Omental fat pad (tissue), 4 donors: ENCODE results near the gene SCMH1. TPM values are rescaled to one million over a fixed set of nuclear protein-coding genes. Genes with fewer than 3 reads are reported as not detected.

ENCODE experiments used
- ATAC-seq: fragments of 150-250 bp; one replicate; pipeline ENCODE4 v1.9.1; 2016; ENCODE audit warnings: mild to moderate bottlenecking, moderate library complexity; ENCODE audit not compliant: low FRiP score
- DNase-seq: peaks from one replicate; pipeline ENCODE4 v3.0.0-alpha.2; 2019; ENCODE audit warnings: low spot score
- total RNA-seq, 4 donors: library from RNA; depleted of rRNA; stranded (reverse); fragments of >200 nt; gene quantifications; one replicate each; pipeline ENCODE4 v1.1.0, GENCODE V29; 2016
- TF ChIP-seq, protein P1 (sequence below), 3 donors: fragments of 450-650 bp; IDR thresholded peaks; one replicate each; pipeline ENCODE4 v1.5.1; 2016 to 2017; ENCODE audit warnings: antibody characterized with exemption in 3 of 3, mild to moderate bottlenecking in 3 of 3, moderate library complexity in 2 of 3

Gene SCMH1
- total RNA-seq, 4 donors from 2014 or later, result 19.9 to 42.8 (median 31.3) TPM

DNA sequence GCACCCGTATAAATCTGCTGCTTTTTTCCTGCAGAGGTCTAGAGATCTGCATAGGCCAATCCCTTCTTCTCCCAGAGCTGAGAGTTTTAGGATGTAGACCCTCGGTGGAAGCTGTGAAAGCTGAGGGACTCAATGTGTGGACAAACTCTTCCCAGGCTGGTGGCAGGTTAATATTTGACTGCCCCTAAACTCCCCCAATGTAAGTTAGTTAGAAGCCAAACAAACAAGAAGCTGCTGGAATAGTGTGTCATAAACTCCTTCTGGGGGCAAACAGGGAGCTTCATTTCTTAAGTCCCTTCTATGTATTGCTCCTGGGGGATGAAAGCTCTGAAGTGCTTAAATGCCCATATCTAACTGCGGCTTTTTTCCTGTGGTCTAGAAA lies 72.3 kb downstream of the SCMH1 start:
- DNase-seq, result no peak
- TF ChIP-seq, protein P1, sequence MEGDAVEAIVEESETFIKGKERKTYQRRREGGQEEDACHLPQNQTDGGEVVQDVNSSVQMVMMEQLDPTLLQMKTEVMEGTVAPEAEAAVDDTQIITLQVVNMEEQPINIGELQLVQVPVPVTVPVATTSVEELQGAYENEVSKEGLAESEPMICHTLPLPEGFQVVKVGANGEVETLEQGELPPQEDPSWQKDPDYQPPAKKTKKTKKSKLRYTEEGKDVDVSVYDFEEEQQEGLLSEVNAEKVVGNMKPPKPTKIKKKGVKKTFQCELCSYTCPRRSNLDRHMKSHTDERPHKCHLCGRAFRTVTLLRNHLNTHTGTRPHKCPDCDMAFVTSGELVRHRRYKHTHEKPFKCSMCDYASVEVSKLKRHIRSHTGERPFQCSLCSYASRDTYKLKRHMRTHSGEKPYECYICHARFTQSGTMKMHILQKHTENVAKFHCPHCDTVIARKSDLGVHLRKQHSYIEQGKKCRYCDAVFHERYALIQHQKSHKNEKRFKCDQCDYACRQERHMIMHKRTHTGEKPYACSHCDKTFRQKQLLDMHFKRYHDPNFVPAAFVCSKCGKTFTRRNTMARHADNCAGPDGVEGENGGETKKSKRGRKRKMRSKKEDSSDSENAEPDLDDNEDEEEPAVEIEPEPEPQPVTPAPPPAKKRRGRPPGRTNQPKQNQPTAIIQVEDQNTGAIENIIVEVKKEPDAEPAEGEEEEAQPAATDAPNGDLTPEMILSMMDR (IDR thresholded peaks at IDR 0.05), result no peak
- no peak for ATAC-seq

DNA sequence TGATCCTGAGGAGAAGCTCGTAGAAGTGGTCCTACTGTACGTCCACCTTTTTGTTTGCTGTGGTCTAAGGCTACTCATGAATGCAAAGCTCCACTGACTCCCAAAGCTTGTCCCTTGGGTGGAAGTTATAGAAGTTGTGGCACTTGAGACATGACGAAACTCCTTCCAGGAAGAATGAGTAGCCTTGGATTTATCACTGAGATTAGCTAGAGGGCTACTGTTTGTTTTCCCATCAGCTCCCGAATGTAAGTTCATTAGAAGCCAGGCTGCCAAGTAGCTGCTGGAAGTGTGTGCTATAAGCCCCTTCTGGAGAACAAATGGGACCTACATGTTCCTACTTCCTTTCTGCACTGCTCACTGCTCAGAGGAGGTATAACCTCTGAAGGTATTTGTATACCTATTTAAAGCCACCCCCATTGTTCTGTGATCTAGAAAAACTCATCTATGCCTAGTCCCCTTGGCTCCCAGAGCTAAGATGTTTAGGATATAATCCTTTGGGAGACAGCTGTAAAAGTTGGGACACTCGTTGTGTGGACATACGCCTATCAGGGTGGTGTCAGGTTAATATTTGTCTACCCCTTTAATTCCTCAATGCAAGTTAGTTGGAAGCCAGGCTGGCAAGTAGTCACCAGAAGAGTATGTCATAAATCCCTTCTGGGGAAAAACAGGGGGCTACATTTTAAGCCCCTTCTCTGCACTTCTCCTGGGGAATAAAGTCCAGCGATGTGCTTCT lies 72.9 kb downstream of the SCMH1 start:
- DNase-seq, result no peak
- TF ChIP-seq, protein P1 (IDR thresholded peaks at IDR 0.05), result no peak
- ATAC-seq, result no peak

DNA sequence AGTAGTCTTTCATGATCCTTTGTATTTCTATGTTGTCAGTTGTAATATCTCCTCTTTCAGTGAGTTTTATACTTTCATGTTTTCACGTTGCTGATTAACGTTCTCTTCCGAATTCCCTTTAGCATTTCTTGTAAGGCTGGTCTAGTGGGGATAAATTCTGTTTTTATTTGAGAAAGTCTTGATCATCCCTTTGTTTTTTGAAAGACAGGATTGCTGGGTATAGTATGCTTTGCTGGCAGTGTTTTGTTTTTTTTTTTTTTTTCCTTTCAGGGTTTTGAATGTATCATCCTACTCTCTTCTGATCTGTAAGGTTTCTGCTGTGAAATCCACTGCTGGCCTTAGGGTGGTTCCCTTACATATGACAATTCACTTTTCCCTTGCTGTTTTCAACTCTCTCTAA lies 74.4 kb downstream of the SCMH1 start:
- TF ChIP-seq, protein P1 (IDR thresholded peaks at IDR 0.05), result no peak
- DNase-seq (no peak), ATAC-seq (no peak)

DNA sequence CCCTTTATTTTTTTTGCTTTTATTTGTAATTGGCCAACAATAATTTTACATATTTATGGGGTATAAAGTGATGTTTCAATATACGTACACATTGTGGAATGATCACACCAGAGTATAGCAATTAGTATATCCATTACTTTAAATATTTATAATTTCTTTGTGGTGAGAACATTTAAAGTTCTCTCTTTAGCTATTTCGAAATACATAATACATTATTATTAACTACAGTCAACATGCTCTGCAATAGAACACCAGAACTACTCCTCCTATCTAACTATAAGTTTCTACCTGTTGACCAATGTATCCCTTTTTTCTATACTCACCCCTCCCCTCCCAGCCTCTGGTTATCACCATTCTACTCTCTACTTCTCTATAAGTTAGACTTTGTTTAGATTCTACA lies 77.4 kb downstream of the SCMH1 start:
- ATAC-seq, result no peak

DNA sequence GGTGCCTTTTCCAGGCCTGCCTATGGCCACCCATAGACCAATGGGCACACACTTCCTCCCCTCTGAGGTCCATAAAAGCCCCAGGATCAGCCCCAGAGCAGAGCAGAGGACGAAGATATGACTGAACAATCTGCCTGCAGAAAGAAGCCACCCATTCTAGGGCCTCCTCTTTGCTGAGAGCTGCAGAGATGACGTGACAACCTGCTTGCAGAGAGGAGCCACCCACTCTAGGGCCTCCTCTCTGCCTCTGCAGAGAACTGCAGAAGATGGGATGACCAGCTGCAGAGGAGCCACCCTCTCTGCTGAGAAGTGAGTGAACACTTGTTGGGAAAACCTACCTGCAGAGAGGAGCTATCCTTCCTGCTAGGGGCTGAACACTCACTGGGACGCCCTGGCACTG lies 79.7 kb downstream of the SCMH1 start:
- no peak for DNase-seq
- no peak for ATAC-seq
- TF ChIP-seq, protein P1 (IDR thresholded peaks at IDR 0.05), result no peak

More for the DNA sequence above, 77.4 kb downstream of the SCMH1 start:
- TF ChIP-seq, protein P1 (IDR thresholded peaks at IDR 0.05), result no peak
- no peak for DNase-seq

DNA sequence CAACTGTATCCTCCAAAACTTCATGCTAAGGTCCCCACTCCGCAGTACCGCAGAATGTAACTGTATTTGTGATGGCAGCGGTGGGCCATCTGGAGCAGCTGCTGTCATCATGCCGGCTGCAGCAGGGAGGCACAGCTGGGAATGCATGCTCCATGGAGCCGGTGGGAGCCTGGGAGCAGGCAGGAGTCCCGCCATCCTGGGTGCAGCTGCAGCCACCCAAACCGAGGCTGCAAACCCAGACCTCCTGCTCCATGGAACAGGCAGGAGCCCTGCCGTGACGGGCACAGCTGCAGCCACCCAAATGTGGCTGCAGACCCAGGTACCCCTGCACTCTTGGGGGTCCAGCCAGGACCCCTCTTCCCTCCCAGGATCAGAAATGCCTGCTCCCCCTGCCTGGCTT lies 80.3 kb downstream of the SCMH1 start:
- DNase-seq (no peak), ATAC-seq (no peak)
- TF ChIP-seq, protein P1 (IDR thresholded peaks at IDR 0.05), result no peak

DNA sequence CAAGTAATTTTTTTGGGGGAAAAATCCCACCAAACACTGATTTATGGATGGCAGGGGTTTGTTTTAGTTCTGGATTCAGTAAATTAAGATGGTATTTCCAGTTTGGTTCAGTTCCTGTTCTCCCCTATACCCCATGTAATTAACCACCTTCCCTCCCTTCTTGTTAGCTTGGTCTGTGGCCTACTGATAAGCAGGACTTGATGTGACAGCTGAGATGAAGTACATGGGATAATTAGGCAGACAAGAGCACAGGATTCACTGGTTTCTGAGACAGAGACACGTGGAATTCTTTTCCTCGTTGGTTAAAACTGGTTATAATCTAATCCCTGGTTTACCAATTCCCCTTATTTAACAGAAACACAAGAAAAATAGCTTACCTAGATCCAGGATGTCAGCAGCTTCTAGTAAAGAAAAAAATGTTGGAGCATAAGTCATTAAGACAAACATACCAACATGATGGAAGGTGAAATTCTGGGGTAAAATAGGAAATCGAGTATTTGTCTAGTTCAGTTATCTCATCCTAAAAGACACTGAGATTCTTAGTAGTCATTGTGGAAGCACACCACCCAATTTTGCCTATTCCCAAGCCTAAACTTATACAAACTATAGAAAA lies 81.5 kb downstream of the SCMH1 start:
- ATAC-seq (no peak), DNase-seq (no peak)
- TF ChIP-seq, protein P1 (IDR thresholded peaks at IDR 0.05), result no peak
